ENCODE measurements around the gene G2E3.

G2E3 gene

DNA sequence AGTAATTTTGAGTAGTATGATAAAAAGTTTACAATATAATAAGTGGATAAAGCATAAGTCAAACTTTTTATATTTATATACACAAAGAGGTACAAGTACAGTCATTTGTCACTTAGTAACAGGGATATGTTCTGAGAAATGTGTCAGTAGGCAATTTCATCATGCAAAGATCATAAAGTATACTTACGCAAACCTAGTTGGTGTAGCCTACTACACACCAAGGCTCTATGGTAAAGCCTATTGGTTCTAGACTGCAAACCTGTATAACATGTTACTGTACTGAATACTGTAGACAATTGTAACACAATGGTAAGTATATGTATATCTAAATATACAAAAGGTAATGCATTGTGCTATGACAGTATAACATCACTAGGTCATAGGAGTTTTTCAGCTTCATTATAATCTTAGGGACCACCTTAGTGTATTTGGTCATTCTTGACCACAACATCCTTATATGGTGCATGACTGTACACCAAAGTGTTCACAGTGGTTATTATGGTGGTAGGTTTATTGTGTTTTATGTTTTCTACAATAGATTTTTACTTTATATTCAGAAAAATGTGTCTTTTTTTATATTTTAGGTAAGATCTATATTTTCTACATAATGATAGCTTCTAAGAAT is 48.3 kb downstream of the G2E3 start:
- no peak for DNase-seq
- Histone ChIP-seq H3K9me3 (ENCODE audit: insufficient read depth, low read length, severe bottlenecking) (no peaks in the 10 kb centered on the region), H3K27me3 (ENCODE audit: insufficient read depth, low read length, poor library complexity) (no peaks in the 10 kb centered on the region), H3K4me2 (ENCODE audit: insufficient read depth, low read length) (no peak overlapping the region), H4K20me1 (ENCODE audit: insufficient read depth, low read length) (no peaks in the 10 kb centered on the region), H3K4me3 (ENCODE audit: low read depth in 1 of 2, low read length in 2 of 2) (no peak overlapping the region), H3K79me2 (ENCODE audit: insufficient read depth, low read length) (no peaks in the 10 kb centered on the region), H3K4me1 (ENCODE audit: insufficient read depth, low read length) (no peaks in the 10 kb centered on the region), H3K36me3 (ENCODE audit: insufficient read depth, low read length) (peaks cover 83% of the 10 kb centered on the region), H2AFZ (ENCODE audit: low read depth, low read length) (no peak overlapping the region), H3K27ac (ENCODE audit: low read length) (no peak overlapping the region), H3K9ac (ENCODE audit: low read depth, low read length) (no peak overlapping the region)
- ATAC-seq (ENCODE audit: insufficient read depth, low read depth) = no peak
- no peak for TF ChIP-seq EZH2 (IDR thresholded peaks at IDR 0.05; ENCODE audit: borderline replicate concordance, low read depth, low read length, severe bottlenecking)
- TF ChIP-seq, protein P1, sequence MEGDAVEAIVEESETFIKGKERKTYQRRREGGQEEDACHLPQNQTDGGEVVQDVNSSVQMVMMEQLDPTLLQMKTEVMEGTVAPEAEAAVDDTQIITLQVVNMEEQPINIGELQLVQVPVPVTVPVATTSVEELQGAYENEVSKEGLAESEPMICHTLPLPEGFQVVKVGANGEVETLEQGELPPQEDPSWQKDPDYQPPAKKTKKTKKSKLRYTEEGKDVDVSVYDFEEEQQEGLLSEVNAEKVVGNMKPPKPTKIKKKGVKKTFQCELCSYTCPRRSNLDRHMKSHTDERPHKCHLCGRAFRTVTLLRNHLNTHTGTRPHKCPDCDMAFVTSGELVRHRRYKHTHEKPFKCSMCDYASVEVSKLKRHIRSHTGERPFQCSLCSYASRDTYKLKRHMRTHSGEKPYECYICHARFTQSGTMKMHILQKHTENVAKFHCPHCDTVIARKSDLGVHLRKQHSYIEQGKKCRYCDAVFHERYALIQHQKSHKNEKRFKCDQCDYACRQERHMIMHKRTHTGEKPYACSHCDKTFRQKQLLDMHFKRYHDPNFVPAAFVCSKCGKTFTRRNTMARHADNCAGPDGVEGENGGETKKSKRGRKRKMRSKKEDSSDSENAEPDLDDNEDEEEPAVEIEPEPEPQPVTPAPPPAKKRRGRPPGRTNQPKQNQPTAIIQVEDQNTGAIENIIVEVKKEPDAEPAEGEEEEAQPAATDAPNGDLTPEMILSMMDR (IDR thresholded peaks at IDR 0.05; ENCODE audit: borderline replicate concordance, extremely low read depth, low read length, poor library complexity, severe bottlenecking) = no peak

DNA sequence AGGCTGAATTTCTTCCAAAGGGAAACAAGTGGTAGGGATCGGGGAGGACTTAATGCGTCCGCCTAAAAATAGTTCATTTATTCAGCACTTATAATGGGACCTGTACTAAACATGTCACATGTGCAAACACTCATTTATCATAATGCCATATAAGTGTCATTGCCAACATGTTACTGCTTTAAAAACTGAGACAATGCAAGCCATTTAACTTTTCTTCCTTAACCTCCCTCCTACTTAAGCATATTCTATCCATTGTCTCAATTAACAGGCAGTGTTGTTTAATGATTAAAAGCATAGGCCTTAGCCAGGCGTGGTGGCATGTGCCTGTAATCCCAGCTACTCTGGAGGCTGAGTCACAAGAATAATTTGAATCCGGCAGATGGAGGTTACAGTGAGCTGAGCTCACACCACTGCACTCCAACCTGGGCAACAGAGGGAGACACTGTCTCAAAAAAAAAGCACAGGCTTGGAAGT is 49.6 kb downstream of the G2E3 start:
- no peak for DNase-seq
- Histone ChIP-seq H3K9ac (ENCODE audit: low read depth, low read length) (no peak overlapping the region), H3K27me3 (ENCODE audit: insufficient read depth, low read length, poor library complexity) (no peaks in the 10 kb centered on the region), H3K79me2 (ENCODE audit: insufficient read depth, low read length) (no peaks in the 10 kb centered on the region), H3K4me1 (ENCODE audit: insufficient read depth, low read length) (no peaks in the 10 kb centered on the region), H2AFZ (ENCODE audit: low read depth, low read length) (no peak overlapping the region), H4K20me1 (ENCODE audit: insufficient read depth, low read length) (no peaks in the 10 kb centered on the region), H3K4me2 (ENCODE audit: insufficient read depth, low read length) (no peak overlapping the region), H3K9me3 (ENCODE audit: insufficient read depth, low read length, severe bottlenecking) (no peaks in the 10 kb centered on the region), H3K27ac (ENCODE audit: low read length) (no peak overlapping the region), H3K36me3 (ENCODE audit: insufficient read depth, low read length) (peaks cover 72% of the 10 kb centered on the region), H3K4me3 (ENCODE audit: low read depth in 1 of 2, low read length in 2 of 2) (no peak overlapping the region)
- no peak for ATAC-seq (ENCODE audit: insufficient read depth, low read depth)
- no peak for TF ChIP-seq EZH2 (IDR thresholded peaks at IDR 0.05; ENCODE audit: borderline replicate concordance, low read depth, low read length, severe bottlenecking)
- TF ChIP-seq, protein P1 (IDR thresholded peaks at IDR 0.05; ENCODE audit: borderline replicate concordance, extremely low read depth, low read length, poor library complexity, severe bottlenecking) = no peak

DNA sequence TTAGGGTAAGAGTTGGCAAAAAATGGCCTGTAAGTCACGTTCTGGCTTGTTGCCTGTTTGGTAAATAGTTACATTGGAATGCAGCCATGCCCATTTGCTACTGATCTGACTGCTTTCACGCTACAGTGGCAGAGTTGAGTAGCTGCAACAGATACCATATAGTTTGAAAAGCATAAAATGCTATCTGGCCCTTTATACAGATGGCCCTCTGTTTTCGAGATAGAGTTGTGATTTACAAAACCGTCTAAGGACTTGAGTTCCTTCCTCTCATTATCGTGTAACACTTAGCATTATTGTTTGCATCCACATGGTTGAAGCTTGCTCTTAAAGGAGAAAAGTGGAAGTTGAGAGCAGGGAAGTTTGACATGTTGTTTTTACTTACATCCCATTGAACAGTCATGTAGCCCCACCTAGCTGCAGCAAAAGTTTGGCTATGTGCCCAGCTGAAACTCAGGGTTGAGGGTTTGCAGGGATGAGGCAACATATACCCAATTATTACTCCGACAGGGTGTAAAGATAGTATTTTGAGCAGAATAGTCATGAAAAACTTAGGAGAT is 51.9 kb downstream of the G2E3 start:
- H3K4me3 ChIP-seq (ENCODE audit: low read depth in 1 of 2, low read length in 2 of 2) = no peak overlapping the region
- peaks cover 69% of the 10 kb centered on the region for H3K36me3 ChIP-seq (ENCODE audit: insufficient read depth, low read length)
- DNase-seq (peak; percentile 26), ATAC-seq (ENCODE audit: insufficient read depth, low read depth) (peak; percentile 33; the same call in 2 of the 3 replicates)
- H3K9ac ChIP-seq (ENCODE audit: low read depth, low read length) = no peak overlapping the region
- TF ChIP-seq, protein P1 (IDR thresholded peaks at IDR 0.05; ENCODE audit: borderline replicate concordance, extremely low read depth, low read length, poor library complexity, severe bottlenecking) = peak; percentile 45
- TF ChIP-seq EZH2 (IDR thresholded peaks at IDR 0.05; ENCODE audit: borderline replicate concordance, low read depth, low read length, severe bottlenecking) = no peak
- no peaks in the 10 kb centered on the region for H3K79me2 ChIP-seq (ENCODE audit: insufficient read depth, low read length)
- H3K4me1 ChIP-seq (ENCODE audit: insufficient read depth, low read length) = no peaks in the 10 kb centered on the region
- H4K20me1 ChIP-seq (ENCODE audit: insufficient read depth, low read length) = no peaks in the 10 kb centered on the region
- H2AFZ ChIP-seq (ENCODE audit: low read depth, low read length) = no peak overlapping the region
- no peak overlapping the region for H3K4me2 ChIP-seq (ENCODE audit: insufficient read depth, low read length)
- H3K27me3 ChIP-seq (ENCODE audit: insufficient read depth, low read length, poor library complexity) = no peaks in the 10 kb centered on the region
- H3K27ac ChIP-seq (ENCODE audit: low read length) = no peak overlapping the region
- no peaks in the 10 kb centered on the region for H3K9me3 ChIP-seq (ENCODE audit: insufficient read depth, low read length, severe bottlenecking)
